Stimulated activated CD4-positive, alpha-beta T cell treated with anti-CD3 and anti-CD28 coated beads, TNF-alpha, amount 100 ng/mL, for 1 hour (primary cell): Measurements from ENCODE around the gene PMEPA1.

Experiments
- DNase-seq, 3 donors: peaks; one replicate each; pipeline ENCODE4 v3.0.0-alpha.2; 2020; ENCODE audit warnings: low read depth in 3 of 3, low spot score in 1 of 3

PMEPA1 gene

GRCh38 chr20:57712341-57712740 lies 2.5 kb upstream of the PMEPA1 start:
- DNase-seq = no peak

GRCh38 chr20:57711826-57712225 lies 2.0 kb upstream of the PMEPA1 start:
- DNase-seq = no peak

GRCh38 chr20:57711311-57711712 lies 1.5 kb upstream of the PMEPA1 start:
- DNase-seq = no peak

GRCh38 chr20:57710841-57711240 lies 1.0 kb upstream of the PMEPA1 start:
- DNase-seq = no peak

GRCh38 chr20:57708694-57709673 lies 831 bp downstream of the PMEPA1 start:
- peak in 2 of 3 donors; percentile 13 to 31 for DNase-seq

DNA sequence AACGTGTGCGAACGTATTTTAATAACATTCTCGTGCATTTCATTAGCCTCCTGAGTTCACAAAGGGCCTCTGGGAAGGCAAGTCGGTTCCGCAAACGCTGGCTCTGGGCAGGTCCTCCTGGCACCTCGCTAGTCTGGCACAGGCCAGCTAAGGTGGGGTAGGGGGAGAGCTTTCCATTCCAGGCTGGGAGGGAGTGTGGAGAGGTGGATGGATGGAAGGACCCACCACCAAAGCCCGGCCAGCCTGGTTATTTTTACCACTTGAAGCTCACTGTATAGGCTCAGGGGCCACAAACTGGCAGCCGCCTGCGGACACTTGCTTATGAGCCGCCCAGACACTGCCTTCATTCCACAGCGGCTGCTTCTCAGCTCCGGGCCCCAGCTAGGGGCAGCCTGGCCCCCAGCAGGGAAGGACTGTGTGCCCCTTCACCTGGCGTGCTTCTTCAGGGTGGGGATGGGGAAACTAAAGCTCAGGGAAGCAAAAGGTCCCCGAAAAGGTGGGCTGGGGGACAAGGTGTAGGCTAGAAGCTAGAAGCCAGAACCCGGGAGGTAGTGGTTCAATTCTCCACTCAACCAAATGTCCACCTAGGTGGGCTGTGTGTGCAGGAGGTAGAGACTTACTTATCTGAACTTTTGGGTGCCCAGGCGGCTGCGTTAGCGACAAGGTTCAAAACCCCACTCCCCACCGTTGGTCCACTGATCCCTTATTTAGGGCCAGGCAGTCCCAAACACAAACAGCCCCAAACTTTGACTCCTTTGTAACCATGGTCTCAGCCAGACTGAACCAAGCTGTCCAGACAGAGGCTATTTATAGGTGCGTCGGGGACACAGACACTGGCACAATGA lies 1.7 kb downstream of the PMEPA1 start:
- DNase-seq = no peak

- DNase-seq = no peak
These were observed 2.5 kb downstream of the PMEPA1 start for GRCh38 chr20:57707320-57707719.

DNA sequence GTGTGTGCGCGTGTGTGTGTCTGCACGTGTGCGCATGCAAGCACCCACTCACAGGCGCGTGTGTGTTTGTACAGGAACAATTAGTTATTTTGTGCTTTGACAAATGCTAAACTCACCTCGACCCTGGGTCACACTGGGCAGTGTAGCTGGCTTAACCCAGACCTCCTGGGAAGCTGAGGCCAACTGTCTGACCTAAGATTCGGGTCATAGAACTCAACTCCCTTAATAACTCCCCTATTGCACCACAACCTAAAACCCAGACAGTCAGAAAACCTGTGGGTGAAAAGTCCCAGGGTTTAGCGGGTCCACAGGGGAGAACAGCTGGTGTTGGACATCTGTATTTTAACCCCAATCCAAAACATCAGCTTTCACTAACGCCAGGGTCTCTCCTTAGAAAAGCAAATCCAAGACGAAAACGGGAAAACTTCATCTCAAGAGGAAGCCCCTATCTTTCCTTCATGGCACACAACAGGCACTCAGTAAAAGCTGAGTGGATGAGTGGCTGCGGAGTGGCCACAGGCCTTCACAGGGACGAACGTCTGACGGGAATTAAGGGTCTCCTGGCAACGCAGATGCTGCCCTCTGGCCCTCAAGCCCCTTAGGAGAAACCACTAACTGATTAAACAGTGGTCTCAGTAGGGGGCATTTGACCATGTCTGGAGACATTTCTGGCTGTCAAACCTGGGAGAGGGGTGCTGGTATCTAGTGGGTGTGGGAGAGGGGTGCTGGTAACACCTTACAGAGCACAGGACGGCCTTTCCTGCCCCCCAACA lies 4.5 kb downstream of the PMEPA1 start:
- no peak for DNase-seq

- DNase-seq = no peak
These were observed 5.6 kb downstream of the PMEPA1 start for GRCh38 chr20:57704245-57704644.

DNA sequence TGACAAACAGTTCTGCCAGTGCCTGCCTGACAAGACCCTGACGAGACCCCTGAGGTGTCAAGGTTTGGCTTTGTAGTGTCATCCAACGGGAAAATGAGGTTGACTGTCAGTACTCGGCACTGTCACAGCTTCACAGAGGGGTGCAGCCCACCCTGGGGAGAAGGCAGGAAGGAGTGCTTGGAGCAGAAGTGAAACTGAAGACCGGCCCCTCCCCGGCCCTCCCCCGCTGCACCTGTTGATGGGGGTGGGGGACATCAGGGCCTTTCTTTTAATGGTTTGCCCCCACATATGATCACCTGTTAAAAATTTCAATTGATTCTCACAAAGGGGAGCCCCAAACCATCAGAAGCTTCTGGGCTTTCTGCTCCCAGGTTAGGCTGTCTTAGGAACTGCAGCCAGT lies 6.8 kb downstream of the PMEPA1 start:
- DNase-seq = no peak

DNA sequence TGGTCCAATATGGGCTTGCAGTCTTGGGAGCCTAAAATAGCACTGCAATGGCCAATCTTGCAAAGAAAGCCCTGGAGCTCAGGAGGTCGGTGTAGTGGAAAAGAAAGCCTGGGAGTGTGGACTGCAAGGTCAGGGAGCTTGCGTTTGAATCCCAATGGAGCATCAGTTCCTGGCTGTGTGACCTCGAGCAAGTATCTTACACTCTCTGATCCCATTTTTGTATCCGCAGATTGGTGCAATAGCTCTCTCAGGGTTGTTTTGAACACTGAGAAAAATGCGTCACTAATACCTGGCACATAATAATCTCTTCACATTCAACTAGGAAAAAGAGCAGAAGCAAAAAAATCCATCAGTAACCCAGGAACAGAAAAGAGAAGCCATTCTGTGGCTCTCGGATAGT lies 7.3 kb downstream of the PMEPA1 start:
- DNase-seq = no peak

DNA sequence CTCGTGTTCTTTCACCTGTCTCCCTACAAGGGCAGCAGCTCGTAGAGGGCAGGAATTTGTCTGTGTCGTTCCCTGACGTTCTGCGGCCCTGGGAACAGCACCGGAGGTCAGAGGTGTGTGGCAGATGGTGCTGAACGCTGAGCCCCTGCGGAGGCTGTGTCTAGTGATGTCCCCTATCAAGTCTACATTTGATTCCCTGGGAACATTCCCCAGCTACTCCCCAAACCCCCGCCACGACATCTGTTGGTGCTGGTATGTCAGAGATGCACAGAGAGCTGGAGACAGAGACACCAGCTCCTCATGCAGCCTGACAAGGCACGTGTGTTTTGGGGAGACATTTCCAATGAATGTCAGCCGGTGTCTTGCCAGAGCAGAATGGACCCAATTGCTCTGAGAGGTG lies 7.7 kb downstream of the PMEPA1 start:
- DNase-seq = no peak

GRCh38 chr20:57701651-57702050 lies 8.2 kb downstream of the PMEPA1 start:
- no peak for DNase-seq

DNA sequence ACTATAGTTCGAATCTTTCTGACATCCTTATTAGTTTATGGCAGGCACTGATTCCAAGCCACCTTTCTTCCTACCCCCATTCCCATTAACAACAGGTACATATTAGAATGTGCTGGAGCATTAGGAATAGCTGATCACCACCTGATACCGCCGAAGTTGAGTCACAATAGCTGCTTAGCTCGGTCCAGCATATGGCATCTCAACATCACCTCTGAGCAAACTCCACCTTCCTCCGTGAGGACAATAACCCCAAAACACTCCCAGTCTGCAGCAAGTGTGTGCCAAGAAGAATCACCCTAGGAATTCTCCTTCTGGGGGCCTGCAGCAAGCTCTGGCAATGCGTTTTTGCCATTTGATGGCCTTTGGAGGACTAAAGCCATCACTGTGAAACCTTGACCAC lies 8.7 kb downstream of the PMEPA1 start:
- DNase-seq = no peak

DNA sequence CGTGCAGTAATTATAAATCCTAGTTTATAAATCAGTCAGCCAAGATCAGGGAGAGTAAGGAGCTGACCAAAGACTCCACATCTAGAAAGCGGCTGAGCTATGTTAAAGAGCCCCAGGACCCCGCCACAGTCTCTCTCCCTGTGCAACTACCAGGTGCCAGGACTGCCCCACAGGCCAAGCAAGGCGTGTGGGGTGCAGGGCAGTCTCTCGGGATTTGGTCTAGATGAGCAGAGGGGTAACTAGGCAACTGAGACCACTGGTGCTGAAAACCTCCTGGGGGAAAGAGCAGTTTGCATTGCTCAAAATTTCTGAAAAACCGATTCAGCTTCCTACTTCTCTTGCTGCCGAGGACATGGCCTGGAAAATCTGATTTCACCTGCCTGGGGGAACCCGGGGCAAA lies 10.4 kb downstream of the PMEPA1 start:
- no peak for DNase-seq

GRCh38 chr20:57698867-57699275 lies 10.9 kb downstream of the PMEPA1 start:
- no peak for DNase-seq

DNA sequence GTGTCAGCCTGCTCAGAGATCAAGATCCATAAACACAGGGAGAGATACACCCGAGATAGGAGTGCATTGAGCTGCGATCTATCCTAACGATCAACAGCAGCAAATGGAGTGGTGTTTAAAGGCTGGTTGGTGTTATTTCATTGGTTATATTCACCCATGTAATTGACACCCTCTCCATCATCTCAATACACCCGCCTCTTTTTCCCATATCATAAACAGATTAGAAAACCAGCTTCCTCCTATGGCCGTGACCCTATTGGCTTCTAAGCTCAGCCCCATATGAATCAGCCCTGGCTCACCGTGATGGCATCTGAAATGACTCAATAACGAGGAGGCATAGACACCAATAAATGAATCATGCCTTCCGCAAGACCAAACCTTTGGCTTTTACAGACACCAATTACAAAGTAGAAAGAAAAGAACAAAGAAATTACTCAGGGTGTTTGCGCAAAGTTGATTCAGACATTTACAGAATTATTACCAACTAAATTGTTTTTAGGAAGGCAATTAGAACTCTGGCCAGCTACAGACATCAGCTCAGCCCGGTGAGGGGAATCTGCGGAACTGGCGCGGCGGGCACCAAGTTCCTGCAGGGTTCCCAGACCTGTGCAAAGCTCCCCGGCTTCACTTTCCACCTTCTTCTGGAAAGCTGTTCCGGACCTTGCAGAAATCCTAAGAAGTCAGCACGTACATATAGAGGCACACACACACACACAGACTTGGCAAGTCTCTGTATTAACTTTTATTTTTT lies 11.5 kb downstream of the PMEPA1 start:
- peak in 2 of 3 donors; percentile 35 to 48 for DNase-seq

GRCh38 chr20:57697543-57697942 lies 12.3 kb downstream of the PMEPA1 start:
- no peak for DNase-seq

- DNase-seq = no peak
These were observed 13.3 kb downstream of the PMEPA1 start for GRCh38 chr20:57696401-57696961.

DNA sequence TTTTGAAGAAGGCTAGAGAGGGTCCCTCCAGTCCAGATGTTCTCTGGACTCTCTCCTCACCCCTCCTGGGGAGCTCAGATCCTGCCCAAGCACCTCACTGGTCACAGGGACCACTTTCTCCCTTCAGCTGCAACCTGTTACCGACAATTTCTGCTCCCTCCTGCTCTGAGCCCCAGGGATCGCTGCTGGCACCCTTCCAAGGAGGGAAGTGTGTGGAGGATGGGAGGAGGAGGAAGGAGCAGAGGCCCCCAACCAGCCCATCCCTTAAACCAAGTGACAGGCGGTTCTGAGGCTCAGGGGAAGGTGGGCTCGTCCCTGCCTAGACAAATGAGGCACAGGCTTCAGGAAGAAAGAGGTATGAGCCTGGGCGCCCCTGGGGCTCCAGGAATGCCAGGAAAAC lies 13.9 kb downstream of the PMEPA1 start:
- no peak for DNase-seq
